MM.1S (cell line): ENCODE measurements around the gene MICALL1.

ENCODE experiments used
- EZH2 ChIP-seq: fragments of 300-600 bp; sonication (generic); optimal IDR thresholded peaks from 2 replicates; pipeline ENCODE3; 2017; ENCODE audit warnings: low read depth, mild to moderate bottlenecking, antibody characterized with exemption, low read length, mixed read lengths
- TF ChIP-seq, protein P1 (sequence below): fragments of 300-600 bp; sonication (generic); IDR thresholded peaks from 2 replicates; pipeline ENCODE4 v1.5.1; 2016; ENCODE audit warnings: antibody characterized with exemption, low read length, mixed read lengths

DNA sequence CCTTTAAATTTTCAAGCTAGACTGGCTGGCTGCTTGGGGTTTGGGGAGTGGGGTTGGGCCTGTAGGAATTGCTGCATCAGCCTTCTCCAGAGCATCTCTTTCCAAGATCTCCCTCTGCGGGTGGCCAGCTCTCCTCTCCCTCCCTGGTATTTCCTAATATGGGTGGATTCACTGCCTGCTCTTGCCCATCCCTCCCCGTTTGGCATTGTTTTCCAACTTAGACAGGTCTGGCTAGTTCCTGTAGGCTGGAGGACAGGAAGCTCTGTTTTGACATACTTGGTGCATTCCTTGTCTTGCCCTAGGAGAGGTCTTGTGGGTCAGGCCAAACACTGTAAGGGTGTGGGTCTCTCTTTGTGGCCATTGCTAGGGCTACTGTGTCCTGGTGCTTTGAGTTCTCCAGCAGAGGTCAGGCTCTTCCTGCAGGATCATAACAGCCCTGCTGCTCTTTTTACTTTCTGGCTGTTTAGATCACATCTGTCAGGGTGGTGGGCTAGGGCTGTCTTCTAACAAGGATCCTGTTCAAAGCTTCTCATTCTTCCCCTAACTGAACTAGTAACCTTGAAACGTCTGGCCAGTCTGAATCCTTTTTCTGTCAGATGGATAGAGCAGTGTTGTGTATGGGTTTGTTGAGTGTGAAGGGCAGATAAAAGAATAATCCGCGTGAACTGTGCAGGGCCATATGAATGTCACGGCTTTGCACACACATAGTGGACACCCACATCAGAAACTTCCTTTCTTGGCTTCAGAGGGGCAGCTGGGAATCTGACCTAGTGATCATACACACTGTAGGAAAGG, 18.3 kb upstream of the MICALL1 start:
- TF ChIP-seq, protein P1, sequence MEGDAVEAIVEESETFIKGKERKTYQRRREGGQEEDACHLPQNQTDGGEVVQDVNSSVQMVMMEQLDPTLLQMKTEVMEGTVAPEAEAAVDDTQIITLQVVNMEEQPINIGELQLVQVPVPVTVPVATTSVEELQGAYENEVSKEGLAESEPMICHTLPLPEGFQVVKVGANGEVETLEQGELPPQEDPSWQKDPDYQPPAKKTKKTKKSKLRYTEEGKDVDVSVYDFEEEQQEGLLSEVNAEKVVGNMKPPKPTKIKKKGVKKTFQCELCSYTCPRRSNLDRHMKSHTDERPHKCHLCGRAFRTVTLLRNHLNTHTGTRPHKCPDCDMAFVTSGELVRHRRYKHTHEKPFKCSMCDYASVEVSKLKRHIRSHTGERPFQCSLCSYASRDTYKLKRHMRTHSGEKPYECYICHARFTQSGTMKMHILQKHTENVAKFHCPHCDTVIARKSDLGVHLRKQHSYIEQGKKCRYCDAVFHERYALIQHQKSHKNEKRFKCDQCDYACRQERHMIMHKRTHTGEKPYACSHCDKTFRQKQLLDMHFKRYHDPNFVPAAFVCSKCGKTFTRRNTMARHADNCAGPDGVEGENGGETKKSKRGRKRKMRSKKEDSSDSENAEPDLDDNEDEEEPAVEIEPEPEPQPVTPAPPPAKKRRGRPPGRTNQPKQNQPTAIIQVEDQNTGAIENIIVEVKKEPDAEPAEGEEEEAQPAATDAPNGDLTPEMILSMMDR, result peak; percentile 18; the same call in 1 of the 2 replicates
- TF ChIP-seq EZH2, result no peak
